Measurements from ENCODE around the gene COMMD7.
A peak's percentile ranks its signal among the peaks of the same experiment; 100 is the strongest.

COMMD7 gene

GRCh38 chr20:32686530-32687179 lies 56.6 kb downstream of the COMMD7 start:
- intact Hi-C loops (cut with DNase I): no loop called here
- DNase-seq: no peak

GRCh38 chr20:32685541-32686529 lies 57.4 kb downstream of the COMMD7 start:
- peak in 3 of 42 donors; percentile 13 to 55 (median 44) for DNase-seq
- intact Hi-C loops (cut with DNase I): no loop called here

GRCh38 chr20:32682508-32682987 lies 60.7 kb downstream of the COMMD7 start:
- intact Hi-C loops (cut with DNase I): no loop called here
- no peak for DNase-seq

GRCh38 chr20:32681175-32682084 lies 61.8 kb downstream of the COMMD7 start:
- DNase-seq: peak in 11 of 42 donors; percentile 11 to 51 (median 24)
- intact Hi-C loops (cut with DNase I): no loop called here

- peak in 5 of 42 donors; percentile 4 to 46 (median 23) for DNase-seq
- intact Hi-C loops (cut with DNase I): no loop called here
These were observed 62.6 kb downstream of the COMMD7 start for GRCh38 chr20:32680544-32681174.

GRCh38 chr20:32678948-32679347 lies 64.3 kb downstream of the COMMD7 start:
- DNase-seq: peak; percentile 26 to 87 (median 64)
- intact Hi-C loops (cut with DNase I): no loop called here

- DNase-seq: no peak
- intact Hi-C loops (cut with DNase I): no loop called here
These were observed 67.9 kb downstream of the COMMD7 start for GRCh38 chr20:32675223-32675975.

- DNase-seq: peak in 25 of 42 donors; percentile 17 to 71 (median 48)
- intact Hi-C loops (cut with DNase I): no loop called here
These were observed 68.9 kb downstream of the COMMD7 start for GRCh38 chr20:32674362-32674789.

- DNase-seq: peak in 3 of 42 donors; percentile 9 to 25 (median 20)
- intact Hi-C loops (cut with DNase I): no loop called here
These were observed 70.0 kb downstream of the COMMD7 start for GRCh38 chr20:32672982-32673851.

- DNase-seq: peak in 27 of 42 donors; percentile 19 to 75 (median 44)
- intact Hi-C loops (cut with DNase I): no loop called here
These were observed 70.8 kb downstream of the COMMD7 start for GRCh38 chr20:32672394-32672981.

- intact Hi-C loops (cut with DNase I): no loop called here
These were observed 72.4 kb downstream of the COMMD7 start for GRCh38 chr20:32670773-32671455.

GRCh38 chr20:32667027-32667426 lies 76.2 kb downstream of the COMMD7 start:
- DNase-seq: no peak
- intact Hi-C loops (cut with DNase I): no loop called here

More at GRCh38 chr20:32670773-32671455, 72.4 kb downstream of the COMMD7 start:
- no peak for DNase-seq

GRCh38 chr20:32664678-32665159 lies 78.5 kb downstream of the COMMD7 start:
- DNase-seq: no peak
- intact Hi-C loops (cut with DNase I): no loop called here

GRCh38 chr20:32664012-32664677 lies 79.1 kb downstream of the COMMD7 start:
- DNase-seq: no peak
- intact Hi-C loops (cut with DNase I): no loop called here

Measured in head of caudate nucleus (tissue), 42 donors.